GM08714 (cell line): Measurements from ENCODE around the gene FHDC1.

Experiments
- H3K4me3 ChIP-seq: fragments of 200-500 bp; sonication (Bioruptor generic); 2 replicates; pipeline ENCODE4 v1.5.1; 2014; ENCODE audit warnings: mild to moderate bottlenecking, low read length, inconsistent platforms
- ZNF274 ChIP-seq: IDR thresholded peaks from 2 replicates; pipeline ENCODE4 v1.6.1; 2012; ENCODE audit warnings: mild to moderate bottlenecking, low read depth, low read length

The FHDC1 gene

DNA sequence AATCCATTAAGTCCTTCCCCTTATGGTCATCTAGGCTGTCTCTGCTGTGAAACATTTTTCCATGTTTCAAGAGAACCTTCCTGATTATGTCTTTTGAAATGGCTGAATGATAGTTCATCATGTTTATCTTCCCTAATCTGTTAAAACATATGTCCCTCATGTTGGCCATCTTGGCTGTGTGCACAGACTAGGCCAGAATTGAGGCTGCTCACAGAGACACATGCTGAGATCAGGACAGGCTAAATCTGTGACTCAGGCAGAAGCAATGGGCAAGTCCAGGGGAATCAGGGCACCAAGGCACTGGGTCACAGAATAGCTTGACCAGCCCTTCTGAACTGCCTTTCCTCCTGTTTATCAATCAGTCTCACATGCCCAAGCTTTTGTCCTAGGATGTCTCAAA is 78.3 kb downstream of the FHDC1 start:
- no peak for TF ChIP-seq ZNF274
- no peak overlapping the region for H3K4me3 ChIP-seq

DNA sequence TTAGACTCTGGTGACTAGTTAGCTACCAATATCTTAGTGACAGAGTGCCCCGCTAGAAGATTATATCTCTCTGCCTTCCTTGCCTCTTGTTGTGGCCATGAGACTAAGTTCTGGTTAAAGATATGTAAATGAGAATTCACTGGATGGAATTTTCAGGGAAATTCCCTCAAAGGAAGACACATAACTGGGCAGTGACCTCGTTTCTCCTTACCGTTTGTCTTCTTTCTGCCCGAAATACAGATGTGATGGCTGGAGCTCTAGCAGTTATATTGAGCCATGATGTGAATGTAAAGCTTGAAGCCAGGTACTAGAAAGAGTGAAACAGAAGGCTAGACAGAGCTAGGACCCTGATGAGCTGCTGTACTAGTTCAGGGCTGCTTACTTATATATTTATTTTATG is 80.5 kb downstream of the FHDC1 start:
- no peak overlapping the region for H3K4me3 ChIP-seq
- no peak for TF ChIP-seq ZNF274

- no peak for TF ChIP-seq ZNF274
- no peak overlapping the region for H3K4me3 ChIP-seq
Observed at GRCh38 chr4:153018031-153018430, 81.9 kb downstream of the FHDC1 start.

DNA sequence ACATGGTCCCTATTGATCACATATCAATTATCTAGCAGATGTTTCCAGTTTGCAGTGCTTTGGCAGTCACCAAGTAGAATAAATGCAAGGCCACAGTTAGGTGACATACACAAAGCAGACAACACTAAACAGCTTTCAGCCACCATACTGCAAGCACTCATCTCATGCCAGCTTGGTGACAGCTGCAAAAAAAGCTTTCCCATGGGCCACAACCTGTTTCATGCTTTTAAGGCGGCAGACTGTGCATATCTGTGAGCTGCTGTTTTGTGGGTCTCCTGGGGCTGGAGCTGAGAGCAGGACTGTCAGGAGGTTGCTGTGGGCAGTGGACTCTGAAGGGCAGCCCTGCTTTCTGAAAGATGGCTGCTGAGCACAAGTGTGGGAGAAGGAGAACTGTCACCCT is 82.6 kb downstream of the FHDC1 start:
- no peak for TF ChIP-seq ZNF274
- H3K4me3 ChIP-seq = no peak overlapping the region

GRCh38 chr4:153019906-153020305 is 83.8 kb downstream of the FHDC1 start:
- TF ChIP-seq ZNF274 = no peak
- H3K4me3 ChIP-seq = no peak overlapping the region

DNA sequence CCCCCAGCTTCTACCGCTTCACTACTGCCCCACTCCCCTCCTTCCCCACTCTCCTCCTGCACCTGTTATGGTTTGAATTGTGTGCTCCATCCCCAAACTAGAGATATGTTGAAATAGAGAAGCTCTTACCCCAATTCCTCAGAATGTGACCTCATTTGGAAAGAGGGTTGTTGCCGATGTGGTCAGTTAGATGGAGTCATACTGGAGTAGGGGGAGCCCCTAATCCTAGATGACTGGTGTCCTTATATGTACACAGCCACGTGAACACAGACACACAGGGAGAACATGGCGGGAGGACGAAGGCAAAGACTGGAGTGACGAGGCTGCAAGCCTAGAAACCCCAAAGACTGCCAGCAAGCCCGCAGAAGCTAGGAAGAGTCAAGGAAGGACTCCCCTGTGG is 84.3 kb downstream of the FHDC1 start:
- no peak overlapping the region for H3K4me3 ChIP-seq

DNA sequence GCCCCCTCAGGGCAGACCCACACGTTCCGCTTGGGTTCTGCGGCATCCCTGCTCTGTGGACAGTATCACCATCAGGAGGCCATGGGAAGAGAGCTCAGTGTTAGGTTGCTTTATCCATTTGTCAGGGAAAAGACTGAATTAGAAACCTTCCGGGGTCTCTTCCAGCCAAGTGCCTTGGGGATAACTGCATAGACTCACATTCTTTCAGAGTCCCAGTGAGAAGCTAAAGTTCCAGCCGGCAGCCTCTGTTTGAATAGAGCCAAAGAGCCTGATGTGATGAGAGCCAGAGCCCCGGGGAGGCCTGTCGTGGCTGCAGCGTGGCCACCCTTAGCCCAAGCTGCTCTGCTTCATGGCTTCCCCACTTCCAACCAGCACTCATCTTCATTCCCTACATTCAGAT is 85.2 kb downstream of the FHDC1 start:
- H3K4me3 ChIP-seq = no peak overlapping the region
- TF ChIP-seq ZNF274 = no peak

More for the DNA sequence above, 84.3 kb downstream of the FHDC1 start:
- TF ChIP-seq ZNF274 = no peak

DNA sequence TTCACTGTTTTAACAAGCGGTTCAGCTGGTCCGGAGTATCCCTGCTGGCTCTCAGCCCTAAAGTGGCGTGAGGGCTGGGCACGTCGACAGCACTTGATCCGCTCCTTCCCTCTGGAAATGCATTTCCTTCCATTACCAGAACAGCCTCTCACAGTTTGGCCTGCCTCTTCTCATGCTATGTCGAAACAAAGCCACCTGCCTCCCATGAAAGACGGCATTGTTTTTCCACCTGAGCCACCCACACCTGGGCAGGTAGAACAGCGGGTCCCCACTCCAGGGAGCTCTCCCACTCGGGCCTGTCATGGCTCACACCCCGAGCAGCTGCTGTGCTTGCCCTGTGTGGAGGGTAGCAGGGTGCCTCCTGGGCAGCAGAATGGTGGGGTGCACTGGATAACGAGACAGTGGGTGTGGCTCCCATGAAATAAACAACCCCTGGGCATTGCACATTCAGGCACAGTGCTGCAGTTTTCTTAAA is 86.2 kb downstream of the FHDC1 start:
- no peak overlapping the region for H3K4me3 ChIP-seq
- no peak for TF ChIP-seq ZNF274

DNA sequence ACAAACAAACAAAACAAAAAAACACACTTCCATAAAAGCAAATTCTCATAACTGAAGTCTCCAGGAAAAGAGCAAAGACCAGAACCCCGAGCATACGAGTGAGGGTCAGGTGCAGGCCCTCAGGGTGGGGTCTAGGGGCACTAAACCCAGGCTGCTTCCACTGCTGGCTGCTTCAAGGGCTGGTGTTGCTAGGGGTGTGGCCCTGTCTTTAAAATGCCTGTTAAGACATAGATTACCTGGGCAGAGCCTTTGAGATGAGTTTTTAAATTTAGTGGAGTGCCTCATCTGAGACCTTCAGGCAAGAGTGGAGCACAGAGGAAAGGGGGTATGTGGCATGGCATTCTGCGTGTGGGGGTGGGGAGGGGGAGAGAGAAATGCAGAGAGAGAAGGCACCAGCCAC is 87.0 kb downstream of the FHDC1 start:
- H3K4me3 ChIP-seq = no peak overlapping the region
- TF ChIP-seq ZNF274 = no peak

GRCh38 chr4:153023692-153024394 is 87.7 kb downstream of the FHDC1 start:
- no peak overlapping the region for H3K4me3 ChIP-seq
- TF ChIP-seq ZNF274 = no peak

DNA sequence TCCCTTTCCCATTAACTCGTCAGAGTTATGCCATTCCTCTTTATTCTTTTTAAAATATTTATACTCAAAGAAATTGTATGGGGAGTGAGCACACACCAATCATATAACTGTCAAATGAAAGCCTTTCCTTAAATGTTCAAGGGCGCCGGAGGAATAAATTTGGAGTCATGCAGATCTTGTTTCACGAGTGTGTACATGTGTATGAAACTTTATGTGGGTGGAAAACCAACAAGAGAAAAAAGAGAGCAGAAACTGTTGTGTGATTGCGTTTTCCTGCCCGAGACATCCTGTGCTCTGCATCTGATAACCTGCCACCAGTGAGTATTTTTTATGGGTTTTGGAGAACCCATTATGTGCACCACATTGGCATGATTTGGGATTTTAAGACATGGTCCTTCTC is 88.3 kb downstream of the FHDC1 start:
- no peak overlapping the region for H3K4me3 ChIP-seq
- no peak for TF ChIP-seq ZNF274

DNA sequence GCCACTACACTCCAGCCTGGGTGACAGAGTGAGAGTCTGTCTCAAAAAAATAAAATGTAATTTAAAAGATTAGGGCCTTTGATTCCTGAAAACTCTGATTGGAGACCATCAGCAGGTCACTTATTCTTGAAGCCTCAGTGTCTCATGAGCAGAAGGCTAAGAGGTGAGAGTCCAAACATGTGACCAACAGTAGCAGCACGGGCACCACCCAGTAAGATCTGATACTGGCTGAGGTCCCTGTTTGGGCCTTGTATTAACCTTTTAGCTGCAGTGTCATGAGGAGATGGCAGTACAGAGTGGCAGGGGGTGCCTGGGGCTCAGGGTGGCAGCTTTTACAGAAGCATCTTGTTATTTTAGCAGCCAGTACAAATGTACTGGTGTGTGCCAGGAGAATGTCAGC is 89.3 kb downstream of the FHDC1 start:
- no peak overlapping the region for H3K4me3 ChIP-seq
- no peak for TF ChIP-seq ZNF274

- no peak for TF ChIP-seq ZNF274
- H3K4me3 ChIP-seq = no peak overlapping the region
Observed at GRCh38 chr4:153026591-153027346, 90.6 kb downstream of the FHDC1 start.

DNA sequence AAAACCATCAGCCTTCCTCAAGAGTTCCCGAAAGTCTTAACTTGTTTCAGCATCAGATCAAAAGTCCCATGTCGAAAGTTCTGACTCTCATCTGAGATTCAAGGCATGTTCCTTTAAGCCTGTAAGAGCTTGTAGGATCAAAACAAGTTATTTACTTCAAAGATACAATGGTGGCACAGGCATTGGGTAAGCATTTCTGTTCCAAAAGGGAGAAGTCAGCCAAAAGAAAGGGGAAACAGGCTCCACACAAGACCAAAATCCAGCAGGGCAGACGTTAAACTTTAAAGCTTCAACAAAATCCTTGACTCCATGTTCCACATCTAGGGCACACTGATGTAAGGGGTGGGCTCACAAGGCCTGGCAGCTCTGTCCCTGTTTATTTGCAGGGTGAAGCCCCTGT is 91.7 kb downstream of the FHDC1 start:
- TF ChIP-seq ZNF274 = no peak
- no peak overlapping the region for H3K4me3 ChIP-seq

GRCh38 chr4:153028535-153028934 is 92.4 kb downstream of the FHDC1 start:
- H3K4me3 ChIP-seq = no peak overlapping the region
- TF ChIP-seq ZNF274 = no peak
